GM21360 (cell line): ENCODE results near the gene HBD.

ENCODE experiments used
- ATAC-seq: cut with Tn5 transposase; IDR thresholded peaks from one replicate; pipeline ENCODE4 v1.9.1; 2021; ENCODE audit warnings: mild to moderate bottlenecking, moderate library complexity; ENCODE audit not compliant: unreplicated experiment

Gene HBD

GRCh38 chr11:5192738-5193137, 41.5 kb downstream of the HBD start:
- no peak for ATAC-seq

GRCh38 chr11:5188201-5188600, 46.1 kb downstream of the HBD start:
- no peak for ATAC-seq
